Panc1 (cell line): ENCODE results near the gene TTLL7. TPM values are rescaled to one million over a fixed set of nuclear protein-coding genes. Genes with fewer than 3 reads are reported as not detected.

Experiments used
- ATAC-seq: fragments of 200-7000 bp; cut with Tn5 transposase; 2 replicates; pipeline ENCODE4 v1.9.1; 2020; ENCODE audit warnings: mild to moderate bottlenecking, moderate library complexity
- BruUV-seq: library from RNA; stranded (reverse); fragments of 400-500 nt; replicated peaks from 2 replicates; lab custom pipeline; 2021; lab: Mats Ljungman, UMichigan
- CTCF ChIA-PET: fragments of 300-600 bp; sonication (Branson Sonifier 250); formaldehyde crosslinking; loops from one replicate; lab custom pipeline; 2022; ENCODE audit warnings: antibody characterized with exemption; lab: Charles Lee
- POLR2A ChIA-PET: fragments of 300-600 bp; sonication (Branson Sonifier 250); formaldehyde crosslinking; loops from one replicate; lab custom pipeline; 2022; ENCODE audit warnings: antibody characterized with exemption; lab: Charles Lee
- DNase-seq: peaks from one replicate; pipeline ENCODE4 v3.0.0-alpha.2; 2010; ENCODE audit warnings: low read depth, low spot score
- H3K27ac ChIP-seq: 2 replicates; pipeline ENCODE4 v1.5.1; 2011; ENCODE audit warnings: mild to moderate bottlenecking, low read length, inconsistent platforms
- H3K27me3 ChIP-seq: fragments of 200-500 bp; sonication (Bioruptor generic); 2 replicates; pipeline ENCODE4 v1.6.0; 2014; ENCODE audit warnings: low read length, inconsistent platforms; ENCODE audit not compliant: control insufficient read depth, insufficient read depth
- H3K36me3 ChIP-seq: fragments of 200-500 bp; sonication (Bioruptor generic); 2 replicates; pipeline ENCODE4 v1.5.1; 2014; ENCODE audit warnings: inconsistent platforms, mild to moderate bottlenecking, low read length, moderate library complexity; ENCODE audit not compliant: control insufficient read depth, insufficient read depth
- H3K4me1 ChIP-seq: 2 replicates; pipeline ENCODE4 v1.5.1; 2011; ENCODE audit warnings: inconsistent platforms, mild to moderate bottlenecking, low read length, moderate library complexity; ENCODE audit not compliant: control insufficient read depth, insufficient read depth
- H3K4me3 ChIP-seq, 2 experiments: 2 replicates each; pipeline ENCODE4 v1.5.1; 2011 to 2012; ENCODE audit warnings: low read depth in 2 of 2, low read length in 2 of 2, mild to moderate bottlenecking in 2 of 2, inconsistent platforms in 1 of 2, moderate library complexity in 1 of 2
- H3K9me3 ChIP-seq: fragments of 200-500 bp; sonication (Bioruptor generic); 2 replicates; pipeline ENCODE4 v1.5.1; 2014; ENCODE audit warnings: low read depth, mild to moderate bottlenecking, inconsistent platforms, low read length, moderate library complexity; ENCODE audit not compliant: control insufficient read depth, insufficient read depth
- CTCF ChIP-seq: fragments of 450-650 bp; IDR thresholded peaks from 2 replicates; pipeline ENCODE4 v1.5.1; 2017; ENCODE audit warnings: mild to moderate bottlenecking
- POLR2AphosphoS5 ChIP-seq: IDR thresholded peaks from 2 replicates; pipeline ENCODE4 v1.6.1; 2012; ENCODE audit warnings: mild to moderate bottlenecking, low read depth, low read length, moderate library complexity
- SIN3A ChIP-seq: IDR thresholded peaks from 2 replicates; pipeline ENCODE4 v1.6.1; 2012; ENCODE audit warnings: low read depth, mild to moderate bottlenecking, low read length, moderate library complexity, borderline replicate concordance; ENCODE audit not compliant: insufficient read depth
- TCF7L2 ChIP-seq: IDR thresholded peaks from 2 replicates; pipeline ENCODE4 v1.6.1; 2011; ENCODE audit warnings: mild to moderate bottlenecking, low read depth, low read length, inconsistent platforms
- in situ Hi-C: cut with HindIII; loops from 2 replicates; pipeline ENCODE4 v1.10.0; 2016; ENCODE audit warnings: low sequenced_read_pairs, low pct_unique_long_range_greater_than_20kb
- intact Hi-C: fragments of 100-400 bp; cut with micrococcal nuclease; formaldehyde crosslinking; loops from one replicate; pipeline ENCODE4 v1.10.0; 2022; ENCODE audit not compliant: unreplicated experiment
- total RNA-seq: library from RNA; stranded (reverse); gene quantifications from one replicate; pipeline ENCODE4 v1.2.1, GENCODE V29; 2021; ENCODE audit not compliant: unreplicated experiment
- TF ChIP-seq, protein P1 (sequence below), 2 experiments: IDR thresholded peaks; 2 replicates each; pipeline ENCODE4 v1.6.1; 2011 to 2012; ENCODE audit warnings: low read depth in 2 of 2, control low read depth in 1 of 2, low read length in 1 of 2, mild to moderate bottlenecking in 1 of 2, moderate library complexity in 1 of 2; ENCODE audit not compliant: insufficient read depth in 1 of 2

The TTLL7 gene
- total RNA-seq, 1 experiment from 2014 or later: 31.4 TPM

- no peak for TF ChIP-seq SIN3A
- TF ChIP-seq CTCF: no peak
- no peak for TF ChIP-seq POLR2AphosphoS5
- TF ChIP-seq, protein P1, sequence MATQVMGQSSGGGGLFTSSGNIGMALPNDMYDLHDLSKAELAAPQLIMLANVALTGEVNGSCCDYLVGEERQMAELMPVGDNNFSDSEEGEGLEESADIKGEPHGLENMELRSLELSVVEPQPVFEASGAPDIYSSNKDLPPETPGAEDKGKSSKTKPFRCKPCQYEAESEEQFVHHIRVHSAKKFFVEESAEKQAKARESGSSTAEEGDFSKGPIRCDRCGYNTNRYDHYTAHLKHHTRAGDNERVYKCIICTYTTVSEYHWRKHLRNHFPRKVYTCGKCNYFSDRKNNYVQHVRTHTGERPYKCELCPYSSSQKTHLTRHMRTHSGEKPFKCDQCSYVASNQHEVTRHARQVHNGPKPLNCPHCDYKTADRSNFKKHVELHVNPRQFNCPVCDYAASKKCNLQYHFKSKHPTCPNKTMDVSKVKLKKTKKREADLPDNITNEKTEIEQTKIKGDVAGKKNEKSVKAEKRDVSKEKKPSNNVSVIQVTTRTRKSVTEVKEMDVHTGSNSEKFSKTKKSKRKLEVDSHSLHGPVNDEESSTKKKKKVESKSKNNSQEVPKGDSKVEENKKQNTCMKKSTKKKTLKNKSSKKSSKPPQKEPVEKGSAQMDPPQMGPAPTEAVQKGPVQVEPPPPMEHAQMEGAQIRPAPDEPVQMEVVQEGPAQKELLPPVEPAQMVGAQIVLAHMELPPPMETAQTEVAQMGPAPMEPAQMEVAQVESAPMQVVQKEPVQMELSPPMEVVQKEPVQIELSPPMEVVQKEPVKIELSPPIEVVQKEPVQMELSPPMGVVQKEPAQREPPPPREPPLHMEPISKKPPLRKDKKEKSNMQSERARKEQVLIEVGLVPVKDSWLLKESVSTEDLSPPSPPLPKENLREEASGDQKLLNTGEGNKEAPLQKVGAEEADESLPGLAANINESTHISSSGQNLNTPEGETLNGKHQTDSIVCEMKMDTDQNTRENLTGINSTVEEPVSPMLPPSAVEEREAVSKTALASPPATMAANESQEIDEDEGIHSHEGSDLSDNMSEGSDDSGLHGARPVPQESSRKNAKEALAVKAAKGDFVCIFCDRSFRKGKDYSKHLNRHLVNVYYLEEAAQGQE (IDR thresholded peaks at IDR 0.05; ENCODE audit: insufficient read depth in 1 of 2, low read depth in 2 of 2, low read length in 1 of 2): no peak
- no peak for TF ChIP-seq TCF7L2
- ATAC-seq (no peak), DNase-seq (no peak)
- no peak overlapping the region for H3K4me3 ChIP-seq
- no peaks in the 10 kb centered on the region for H3K9me3 ChIP-seq
- POLR2A ChIA-PET: no interaction called here
- peaks cover 11% of the 10 kb centered on the region; the same call in 1 of the 2 replicates for H3K27me3 ChIP-seq
- in situ Hi-C loops: no loop called here
- no peaks in the 10 kb centered on the region for H3K4me1 ChIP-seq
- no peak overlapping the region for H3K27ac ChIP-seq
- CTCF ChIA-PET: no interaction called here
- BruUV-seq: no TSS peak
- H3K36me3 ChIP-seq: no peaks in the 10 kb centered on the region
- intact Hi-C loops: no loop called here
Measured at GRCh38 chr1:83828456-83828855, 170.5 kb downstream of the TTLL7 start.

DNA sequence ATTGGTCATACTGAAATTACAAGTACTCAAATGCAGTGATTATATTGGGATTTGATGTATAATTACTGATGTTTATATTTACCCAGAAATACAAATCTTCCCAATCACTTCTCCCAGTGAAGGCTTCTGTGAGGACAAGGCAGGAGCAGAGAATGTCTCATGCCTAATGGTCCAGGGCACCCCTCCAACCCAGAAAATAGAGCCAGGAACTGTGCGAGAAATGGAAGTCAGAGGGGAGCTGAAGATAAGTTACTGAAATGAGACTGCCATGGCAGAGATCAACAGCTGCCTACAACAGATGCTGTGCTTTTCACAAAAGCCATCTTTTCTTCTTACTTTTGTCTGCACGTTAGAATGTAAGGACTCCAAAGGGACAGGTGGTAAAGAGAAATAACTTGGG lies 171.2 kb downstream of the TTLL7 start:
- Histone ChIP-seq H3K9me3 (no peaks in the 10 kb centered on the region), H3K4me1 (no peaks in the 10 kb centered on the region), H3K27ac (no peak overlapping the region), H3K4me3 (no peak overlapping the region), H3K36me3 (no peaks in the 10 kb centered on the region), H3K27me3 (peaks cover 5% of the 10 kb centered on the region; the same call in 1 of the 2 replicates)
- no TSS peak for BruUV-seq
- ChIA-PET POLR2A (no interaction called here), CTCF (no interaction called here)
- ATAC-seq (no peak), DNase-seq (no peak)
- in situ Hi-C loops (no loop called here), intact Hi-C loops (no loop called here)
- TF ChIP-seq TCF7L2: no peak
- TF ChIP-seq, protein P1 (IDR thresholded peaks at IDR 0.05; ENCODE audit: insufficient read depth in 1 of 2, low read depth in 2 of 2, low read length in 1 of 2): no peak
- no peak for TF ChIP-seq POLR2AphosphoS5
- no peak for TF ChIP-seq SIN3A
- TF ChIP-seq CTCF: no peak
